Keratinocyte (primary cell): Measurements from ENCODE around the gene DNASE1L3. TPM values are rescaled to one million over a fixed set of nuclear protein-coding genes. Genes with fewer than 3 reads are reported as not detected.

ENCODE experiments used
- DNase-seq: peaks from one replicate; pipeline ENCODE4 v3.0.0-alpha.2; 2011; ENCODE audit warnings: low read depth, missing footprints, low spot score
- FAIRE-seq: peaks from 2 replicates; lab custom pipeline; 2011; peaks lifted over from hg19 to GRCh38; lab: Jason Lieb, UNC
- H2AFZ ChIP-seq: 2 replicates; pipeline ENCODE4 v1.6.0; 2012; ENCODE audit warnings: low read length, control low read depth, inconsistent platforms; ENCODE audit not compliant: control insufficient read depth
- H3K27ac ChIP-seq: 2 replicates; pipeline ENCODE4 v1.5.1; 2011; ENCODE audit warnings: low read length; ENCODE audit not compliant: control insufficient read depth, insufficient read depth
- H3K27me3 ChIP-seq: 3 replicates; pipeline ENCODE4 v1.6.0; 2011; ENCODE audit warnings: low read length; ENCODE audit not compliant: control insufficient read depth, insufficient read depth; ENCODE audit errors: extremely low read depth
- H3K36me3 ChIP-seq, 2 experiments: 2 replicates in 1 of 2; 3 replicates in 1 of 2; pipeline ENCODE4 v1.5.1; 2011; ENCODE audit warnings: low read length in 2 of 2, mild to moderate bottlenecking in 1 of 2; ENCODE audit not compliant: control insufficient read depth in 2 of 2, insufficient read depth in 2 of 2; ENCODE audit errors: extremely low read depth in 1 of 2
- H3K4me1 ChIP-seq: 3 replicates; pipeline ENCODE4 v1.5.1; 2011; ENCODE audit warnings: low read length; ENCODE audit not compliant: control insufficient read depth, insufficient read depth; ENCODE audit errors: extremely low read depth
- H3K4me2 ChIP-seq: 3 replicates; pipeline ENCODE4 v1.6.0; 2011; ENCODE audit warnings: low read depth, low read length; ENCODE audit not compliant: control insufficient read depth, insufficient read depth; ENCODE audit errors: extremely low read depth
- H3K4me3 ChIP-seq, 3 experiments: fragments of 200-600 bp in 1 of 3; sonication (generic) in 1 of 3; 2 replicates in 2 of 3; 3 replicates in 1 of 3; pipeline ENCODE4 v1.5.1; 2011 to 2016; ENCODE audit warnings: low read length in 3 of 3, mild to moderate bottlenecking in 3 of 3, control low read depth in 2 of 3, inconsistent platforms in 1 of 3, low read depth in 1 of 3, mixed read lengths in 1 of 3, mixed run types in 1 of 3, moderate library complexity in 1 of 3; ENCODE audit not compliant: control insufficient read depth in 2 of 3, insufficient read depth in 2 of 3; ENCODE audit errors: extremely low read depth in 1 of 3
- H3K79me2 ChIP-seq: 2 replicates; pipeline ENCODE4 v1.6.0; 2012; ENCODE audit warnings: low read length; ENCODE audit not compliant: control insufficient read depth, insufficient read depth
- H3K9ac ChIP-seq: 3 replicates; pipeline ENCODE4 v1.6.0; 2011; ENCODE audit warnings: low read length; ENCODE audit not compliant: control insufficient read depth, insufficient read depth; ENCODE audit errors: extremely low read depth
- H3K9me1 ChIP-seq: 3 replicates; pipeline ENCODE4 v1.6.0; 2011; ENCODE audit warnings: low read length; ENCODE audit not compliant: control insufficient read depth, insufficient read depth; ENCODE audit errors: extremely low read depth
- H3K9me3 ChIP-seq: 2 replicates; pipeline ENCODE4 v1.5.1; 2012; ENCODE audit warnings: low read depth, low read length; ENCODE audit not compliant: control insufficient read depth
- H4K20me1 ChIP-seq: 3 replicates; pipeline ENCODE4 v1.6.0; 2011; ENCODE audit warnings: low read length; ENCODE audit not compliant: control insufficient read depth, insufficient read depth; ENCODE audit errors: extremely low read depth
- CTCF ChIP-seq, 3 experiments: IDR thresholded peaks in 1 of 3; conservative IDR thresholded peaks in 1 of 3; optimal IDR thresholded peaks in 1 of 3; 2 replicates in 2 of 3; 3 replicates in 1 of 3; pipeline versions ENCODE3 to v1.5.1; 2011; ENCODE audit warnings: low read length in 3 of 3, mild to moderate bottlenecking in 3 of 3, moderate library complexity in 2 of 3, control low read depth in 1 of 3, inconsistent platforms in 1 of 3; ENCODE audit not compliant: insufficient read depth in 2 of 3; ENCODE audit errors: extremely low read depth in 1 of 3
- EZH2 ChIP-seq: IDR thresholded peaks from one replicate; pipeline ENCODE4 v1.6.1; 2012; ENCODE audit warnings: inconsistent platforms, mild to moderate bottlenecking, low read length, moderate library complexity
- dilution Hi-C: fragments of 300-500 bp; cut with MboI; formaldehyde crosslinking; loops from one replicate; pipeline ENCODE4 v1.7.0; 2020; ENCODE audit warnings: low sequenced_read_pairs; ENCODE audit not compliant: extremely low pct_ligation_motif_present
- polyA plus RNA-seq, 5 experiments: library from polyadenylated mRNA; depleted of rRNA in 3 of 5; stranded (reverse) in 3 of 5; stranded (forward) in 1 of 5; unstranded in 1 of 5; fragments of >200 nt; gene quantifications; 1 replicate in 1 of 5; 2 replicates in 3 of 5; 3 replicates in 1 of 5; pipeline versions ENCODE4 v1.2.1 to v1.2.3, GENCODE V29; 2011 to 2012; ENCODE audit warnings: missing spikeins in 2 of 5, low read depth in 1 of 5, low replicate concordance in 1 of 5

The DNASE1L3 gene
- polyA plus RNA-seq, 1 donor (not counting 4 experiments of a cell fraction or from before 2014, with no cell fraction given), result 1.9 TPM

DNA sequence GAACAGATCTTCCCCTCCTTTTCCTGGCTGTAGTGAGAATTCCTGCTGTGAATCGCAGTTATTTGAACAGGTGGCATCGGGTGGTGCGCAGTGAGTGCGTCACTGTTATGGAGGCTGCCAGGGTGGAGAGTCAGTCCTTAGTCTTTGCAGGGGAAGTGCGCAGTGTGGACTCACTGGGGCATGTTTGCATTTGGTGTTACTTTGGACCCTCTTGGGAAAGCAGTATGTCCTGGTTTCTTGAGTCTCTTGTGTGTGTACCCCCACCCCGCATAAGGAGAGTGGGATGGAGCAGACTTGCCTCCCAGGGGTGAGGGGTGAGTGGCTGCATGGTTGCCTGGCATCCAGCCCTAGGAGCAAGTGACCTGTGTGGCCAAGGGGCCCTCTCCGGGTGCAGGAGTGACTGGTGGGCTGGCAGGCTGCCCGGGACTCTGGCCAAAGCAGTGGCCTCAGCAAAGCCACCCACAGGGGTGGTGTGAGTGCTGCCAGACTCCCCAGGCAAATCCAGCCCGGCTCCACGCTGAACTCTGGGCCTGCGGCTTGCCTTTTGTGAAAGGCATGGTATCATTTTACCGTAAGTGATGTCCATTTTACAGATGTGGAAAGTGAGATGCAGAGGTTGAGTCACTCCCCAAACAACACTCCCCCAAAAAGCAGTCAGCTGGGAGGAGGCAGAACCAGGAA lies 46.4 kb downstream of the DNASE1L3 start:
- Histone ChIP-seq H3K27ac (no peak overlapping the region), H3K9me1 (peaks cover 4% of the 10 kb centered on the region), H3K27me3 (no peaks in the 10 kb centered on the region), H3K9me3 (no peaks in the 10 kb centered on the region), H4K20me1 (peaks cover 17% of the 10 kb centered on the region), H3K9ac (no peak overlapping the region), H2AFZ (no peak overlapping the region), H3K4me2 (no peak overlapping the region), H3K4me3 (no peak overlapping the region), H3K79me2 (peaks cover 5% of the 10 kb centered on the region), H3K4me1 (peaks cover 27% of the 10 kb centered on the region), H3K36me3 (peaks cover 54 to 79% of the 10 kb centered on the region in 2 experiments)
- TF ChIP-seq CTCF (optimal IDR thresholded peaks at IDR 0.05 in 1 of 3, IDR thresholded peaks at IDR 0.05 in 1 of 3, conservative IDR thresholded peaks at IDR 0.05 in 1 of 3; ENCODE audit: extremely low read depth in 1 of 3, insufficient read depth in 2 of 3, low read length in 3 of 3), result no peak
- TF ChIP-seq EZH2, result no peak
- FAIRE-seq (no peak), DNase-seq (no peak)
- dilution Hi-C loops, result no loop called here

DNA sequence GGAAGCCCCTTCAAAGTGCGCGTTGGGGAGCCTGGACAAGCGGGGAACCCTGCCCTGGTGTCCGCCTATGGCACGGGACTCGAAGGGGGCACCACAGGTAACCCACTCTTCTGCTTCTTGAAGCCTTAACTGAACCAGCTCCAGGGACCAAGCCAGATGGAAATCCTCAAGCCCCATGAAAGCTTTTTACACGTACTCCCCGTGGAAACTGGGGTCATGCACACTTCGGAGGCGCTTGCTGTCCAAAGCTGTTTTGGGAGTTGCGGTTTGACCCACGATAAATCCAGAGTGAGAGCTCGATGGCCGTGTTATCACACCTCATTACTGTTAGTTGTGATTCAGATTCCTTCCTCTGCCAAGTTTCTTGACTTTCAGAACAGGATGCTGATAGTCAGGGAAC lies 47.5 kb downstream of the DNASE1L3 start:
- H3K9ac ChIP-seq, result no peak overlapping the region
- no peak overlapping the region for H3K4me3 ChIP-seq
- H3K79me2 ChIP-seq, result peaks cover 5% of the 10 kb centered on the region
- no peak overlapping the region for H2AFZ ChIP-seq
- peaks cover 4% of the 10 kb centered on the region for H3K9me1 ChIP-seq
- DNase-seq, result no peak
- H3K27ac ChIP-seq, result no peak overlapping the region
- H4K20me1 ChIP-seq, result peaks cover 15% of the 10 kb centered on the region
- peaks cover 59 to 78% of the 10 kb centered on the region in 2 experiments for H3K36me3 ChIP-seq
- H3K4me1 ChIP-seq, result peaks cover 36% of the 10 kb centered on the region
- TF ChIP-seq CTCF (optimal IDR thresholded peaks at IDR 0.05 in 1 of 3, IDR thresholded peaks at IDR 0.05 in 1 of 3, conservative IDR thresholded peaks at IDR 0.05 in 1 of 3; ENCODE audit: extremely low read depth in 1 of 3, insufficient read depth in 2 of 3, low read length in 3 of 3) (no peak), EZH2 (no peak)
- dilution Hi-C loops, result no loop called here
- H3K4me2 ChIP-seq, result no peak overlapping the region
- H3K9me3 ChIP-seq, result no peaks in the 10 kb centered on the region
- no peak for FAIRE-seq
- no peaks in the 10 kb centered on the region for H3K27me3 ChIP-seq
